Left lung (tissue), 10 donors: Measurements from ENCODE around the gene EBNA1BP2. TPM values are rescaled to one million over a fixed set of nuclear protein-coding genes. Genes with fewer than 3 reads are reported as not detected.
"Not testable (repeated sequence)": the region's sequence is repeated elsewhere in the genome, so short reads cannot be mapped to it uniquely, and the experiment has no call there.

Experiments used
- ATAC-seq: fragments of 200-7000 bp; cut with Tn5 transposase; one replicate; pipeline ENCODE4 v1.9.1; 2020; ENCODE audit warnings: moderate library complexity
- DNase-seq, 4 donors: peaks; one replicate each; pipeline ENCODE4 v3.0.0-alpha.2; 2013 to 2020
- H3K27ac ChIP-seq, 2 donors: fragments of 200-600 bp; sonication (generic) in 1 of 2; one replicate each; pipeline versions ENCODE4 v1.5.0 to v1.8.0; 2020 to 2021
- H3K27me3 ChIP-seq, 2 donors: fragments of 200-600 bp; sonication (generic) in 1 of 2; one replicate each; pipeline versions ENCODE4 v1.5.0 to v1.8.0; 2020 to 2021
- H3K36me3 ChIP-seq, 2 donors: fragments of 200-600 bp; sonication (generic) in 1 of 2; one replicate each; pipeline versions ENCODE4 v1.5.0 to v1.8.0; 2020 to 2021
- H3K4me1 ChIP-seq, 2 donors: fragments of 200-600 bp; one replicate each; pipeline ENCODE4 v1.8.0; 2021
- H3K4me3 ChIP-seq, 2 donors: fragments of 200-600 bp; sonication (generic) in 1 of 2; one replicate each; pipeline versions ENCODE4 v1.5.0 to v1.8.0; 2020 to 2021; ENCODE audit warnings: mild to moderate bottlenecking in 1 of 2
- H3K9me3 ChIP-seq, 2 donors: fragments of 200-600 bp; sonication (generic) in 1 of 2; one replicate each; pipeline versions ENCODE4 v1.5.0 to v1.8.0; 2020 to 2021
- CTCF ChIP-seq, 2 donors: fragments of 200-600 bp; sonication (generic) in 1 of 2; IDR thresholded peaks; one replicate each; pipeline versions ENCODE4 v1.5.0 to v1.8.0; 2021; ENCODE audit warnings: antibody characterized with exemption in 2 of 2
- intact Hi-C, 2 donors: fragments of 100-400 bp; cut with DNase I; formaldehyde crosslinking; loops; one replicate each; pipeline versions ENCODE4 v1.11.2 to v1.14.2; 2022
- microRNA-seq, 2 donors: library from miRNA; unstranded; fragments of <30 nt; microRNA quantifications; one replicate each; pipeline ENCODE4, GENCODE V29; 2019
- polyA plus RNA-seq, 6 donors: library from polyadenylated mRNA; unstranded; fragments of 120-200 nt; gene quantifications; one replicate each; pipeline ENCODE4 v1.2.1, GENCODE V29; 2013; ENCODE audit not compliant: insufficient read length in 6 of 6
- total RNA-seq, 2 donors: library from RNA; stranded (reverse); fragmentation: NEBNext Ultra II Directional; extraction: Animal tissue kit (Norgen Biotek cat#: 25700); gene quantifications; one replicate each; pipeline ENCODE4 v1.2.1, GENCODE V29; 2021
- donor health status: DM: no; HTN: yes; CAD: no.
- donor health status: DM: no; HTN: no; CAD: no.

The EBNA1BP2 gene
- total and polyA plus RNA-seq, 8 donors, result 32.1 to 55.1 (median 51.2) TPM

- Histone ChIP-seq H3K4me1 (no peaks in the 10 kb centered on the region), H3K4me3 (no peak overlapping the region), H3K27ac (no peak overlapping the region), H3K27me3 (peaks cover 0 to 14% of the 10 kb centered on the region in 2 donors), H3K36me3 (no peaks in the 10 kb centered on the region), H3K9me3 (no peaks in the 10 kb centered on the region)
- DNase-seq, result no peak
- intact Hi-C loops, result no loop called here
- no peak for ATAC-seq
- no peak for TF ChIP-seq CTCF (IDR thresholded peaks at IDR 0.05)
Measured at GRCh38 chr1:43123031-43123430, 49.1 kb downstream of the EBNA1BP2 start.

- no peak overlapping the region for H3K27ac ChIP-seq
- no peaks in the 10 kb centered on the region for H3K9me3 ChIP-seq
- intact Hi-C loops, result no loop called here
- no peak for TF ChIP-seq CTCF (IDR thresholded peaks at IDR 0.05)
- ATAC-seq (no peak), DNase-seq (no peak)
- H3K27me3 ChIP-seq, result peaks cover 0 to 14% of the 10 kb centered on the region in 2 donors
- no peaks in the 10 kb centered on the region for H3K36me3 ChIP-seq
- H3K4me3 ChIP-seq, result no peak overlapping the region
- no peaks in the 10 kb centered on the region for H3K4me1 ChIP-seq
Measured at GRCh38 chr1:43121256-43121900, 50.7 kb downstream of the EBNA1BP2 start.

DNA sequence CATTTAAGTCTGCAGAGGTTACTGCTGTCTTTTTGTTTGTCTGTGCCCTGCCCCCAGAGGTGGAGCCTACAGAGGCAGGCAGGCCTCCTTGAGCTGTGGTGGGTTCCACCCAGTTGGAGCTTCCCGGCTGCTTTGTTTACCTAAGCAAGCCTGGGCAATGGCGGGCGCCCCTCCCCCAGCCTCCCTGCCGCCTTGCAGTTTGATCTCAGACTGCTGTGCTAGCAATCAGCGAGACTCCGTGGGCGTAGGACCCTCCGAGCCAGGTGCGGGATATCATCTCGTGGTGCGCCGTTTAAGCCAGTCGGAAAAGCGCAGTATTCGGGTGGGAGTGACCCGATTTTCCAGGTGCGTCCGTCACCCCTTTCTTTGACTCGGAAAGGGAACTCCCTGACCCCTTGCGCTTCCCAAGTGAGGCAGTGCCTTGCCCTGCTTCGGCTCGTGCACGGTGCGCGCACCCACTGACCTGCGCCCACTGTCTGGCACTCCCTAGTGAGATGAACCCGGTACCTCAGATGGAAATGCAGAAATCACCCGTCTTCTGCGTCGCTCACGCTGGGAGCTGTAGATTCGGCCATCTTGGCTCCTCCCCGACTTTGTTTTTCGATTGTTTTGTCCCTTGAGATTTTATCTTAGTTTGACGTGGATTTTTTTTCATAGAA, 52.0 kb downstream of the EBNA1BP2 start:
- not testable (repeated sequence) for H3K4me3 ChIP-seq, ATAC-seq

More for the DNA sequence above, 52.0 kb downstream of the EBNA1BP2 start:
- peaks cover 0 to 14% of the 10 kb centered on the region in 2 donors for H3K27me3 ChIP-seq
- H3K9me3 ChIP-seq, H3K27ac ChIP-seq, intact Hi-C loops, H3K36me3 ChIP-seq, H3K4me1 ChIP-seq, DNase-seq: not testable (repeated sequence)

Small RNA genes lying within 50 kb of the gene (microRNA-seq; reads per million reads assigned to microRNA genes)
- 0.27 to 0.67 reads per million in 2 donors for gene MIR6733

Other genes with a start within 250 kb of the EBNA1BP2 start
- gene SLC2A1, start 213.4 kb downstream of the EBNA1BP2 start, total RNA-seq, result 10 to 100 TPM; 10.5 to 12.1 TPM
- 100 to 1,000 TPM in 1 of 6 donors, 10 to 100 TPM in 5; 40.3 to 109 (median 59.3) TPM for gene SLC2A1, start 213.4 kb downstream of the EBNA1BP2 start, polyA plus RNA-seq
- gene CFAP57, start within 50 bp of the EBNA1BP2 start, total RNA-seq, result 1 to 10 TPM in 1 of 2 donors, under 1 TPM in 1; 0.73 to 2.4 TPM
- 1 to 10 TPM; 1.6 to 5.8 (median 4.6) TPM for gene CFAP57, start within 50 bp of the EBNA1BP2 start, polyA plus RNA-seq
- gene TMEM125, start 97.7 kb upstream of the EBNA1BP2 start, total RNA-seq, result 100 to 1,000 TPM; 104 to 202 TPM
- gene TMEM125, start 97.7 kb upstream of the EBNA1BP2 start, polyA plus RNA-seq, result 10 to 100 TPM; 36.1 to 44.0 (median 40.2) TPM
- 10 to 100 TPM; 13.1 to 22.5 TPM for gene C1orf210, start 113.3 kb upstream of the EBNA1BP2 start, total RNA-seq
- gene C1orf210, start 113.3 kb upstream of the EBNA1BP2 start, polyA plus RNA-seq, result 10 to 100 TPM in 1 of 6 donors, 1 to 10 TPM in 5; 8.5 to 12.9 (median 9.1) TPM
- 10 to 100 TPM; 38.5 to 67.8 TPM for gene TIE1, start 128.7 kb upstream of the EBNA1BP2 start, total RNA-seq
- 100 to 1,000 TPM in 3 of 6 donors, 10 to 100 TPM in 3; 87.6 to 110 (median 98.3) TPM for gene TIE1, start 128.7 kb upstream of the EBNA1BP2 start, polyA plus RNA-seq
- gene MPL, start 165.5 kb upstream of the EBNA1BP2 start, total RNA-seq, result under 1 TPM; 0.24 to 0.67 TPM
- gene MPL, start 165.5 kb upstream of the EBNA1BP2 start, polyA plus RNA-seq, result 1 to 10 TPM; 1.0 to 1.4 (median 1.3) TPM
- 10 to 100 TPM in 1 of 2 donors, 1 to 10 TPM in 1; 7.9 to 18.0 TPM for gene CDC20, start 186.7 kb upstream of the EBNA1BP2 start, total RNA-seq
- 10 to 100 TPM; 30.3 to 73.7 (median 32.9) TPM for gene CDC20, start 186.7 kb upstream of the EBNA1BP2 start, polyA plus RNA-seq
- gene ELOVL1, start 195.7 kb upstream of the EBNA1BP2 start, total RNA-seq, result 100 to 1,000 TPM; 118 to 144 TPM
- 10 to 100 TPM; 64.9 to 83.7 (median 78.2) TPM for gene ELOVL1, start 195.7 kb upstream of the EBNA1BP2 start, polyA plus RNA-seq
- 10 to 100 TPM; 40.3 to 48.5 TPM for gene MED8, start 217.5 kb upstream of the EBNA1BP2 start, total RNA-seq
- 10 to 100 TPM; 32.1 to 37.6 (median 36.2) TPM for gene MED8, start 217.5 kb upstream of the EBNA1BP2 start, polyA plus RNA-seq
- 10 to 100 TPM; 40.1 to 68.0 TPM for gene SZT2, start 217.6 kb upstream of the EBNA1BP2 start, total RNA-seq
- gene SZT2, start 217.6 kb upstream of the EBNA1BP2 start, polyA plus RNA-seq, result 10 to 100 TPM; 25.3 to 38.1 (median 30.8) TPM